ENCODE results near the gene PAM.
A peak's percentile ranks its signal among the peaks of the same experiment; 100 is the strongest.
"Not testable (repeated sequence)": the region's sequence is repeated elsewhere in the genome, so short reads cannot be mapped to it uniquely, and the experiment has no call there.

PAM gene

GRCh38 chr5:102754767-102755431 lies at the start of gene PAM:
TSS of gene PAM (plus strand) at chr5:102755305. CDS start at chr5:102866196, 110,891 bp downstream.
- peak; percentile 87 for DNase-seq

- no peak for DNase-seq
These were observed 43.4 kb upstream of the PAM start for GRCh38 chr5:102711525-102712385.

- no peak for DNase-seq
These were observed 41.8 kb upstream of the PAM start for GRCh38 chr5:102713278-102713677.

- DNase-seq: no peak
These were observed 41.3 kb upstream of the PAM start for GRCh38 chr5:102713682-102714231.

GRCh38 chr5:102715082-102715807 lies 39.9 kb upstream of the PAM start:
- DNase-seq: no peak

- no peak for DNase-seq
These were observed 39.1 kb upstream of the PAM start for GRCh38 chr5:102716017-102716416.

- DNase-seq: no peak
These were observed 36.3 kb upstream of the PAM start for GRCh38 chr5:102718819-102719218.

GRCh38 chr5:102719886-102720285 lies 35.2 kb upstream of the PAM start:
- DNase-seq: no peak

GRCh38 chr5:102720969-102721368 lies 34.1 kb upstream of the PAM start:
- DNase-seq: no peak

- no peak for DNase-seq
These were observed 32.2 kb upstream of the PAM start for GRCh38 chr5:102722931-102723330.

- DNase-seq: no peak
These were observed 23.4 kb upstream of the PAM start for GRCh38 chr5:102731693-102732092.

- DNase-seq: no peak
These were observed 21.6 kb upstream of the PAM start for GRCh38 chr5:102733534-102733933.

GRCh38 chr5:102737161-102737560 lies 17.9 kb upstream of the PAM start:
- DNase-seq: no peak

GRCh38 chr5:102737805-102738469 lies 17.2 kb upstream of the PAM start:
- DNase-seq: no peak

GRCh38 chr5:102740515-102740914 lies 14.6 kb upstream of the PAM start:
- DNase-seq: no peak

GRCh38 chr5:102742215-102742614 lies 12.9 kb upstream of the PAM start:
- DNase-seq: no peak

GRCh38 chr5:102743900-102744299 lies 11.2 kb upstream of the PAM start:
- DNase-seq: no peak

GRCh38 chr5:102747386-102748166 lies 7.5 kb upstream of the PAM start:
- DNase-seq: no peak

- DNase-seq: no peak
These were observed 5.6 kb upstream of the PAM start for GRCh38 chr5:102749416-102750030.

GRCh38 chr5:102750151-102750834 lies 4.8 kb upstream of the PAM start:
- no peak for DNase-seq

- DNase-seq: not testable (repeated sequence)
These were observed 3.2 kb upstream of the PAM start for GRCh38 chr5:102751903-102752376.
